HepG2 (cell line): ENCODE results near the gene KCNMA1. TPM values are rescaled to one million over a fixed set of nuclear protein-coding genes. Genes with fewer than 3 reads are reported as not detected.

Source experiments
- ATAC-seq: fragments of 200-7000 bp; cut with Tn5 transposase; 3 replicates; pipeline ENCODE4 v1.9.1; 2020; ENCODE audit warnings: mild to moderate bottlenecking, moderate library complexity
- BruUV-seq: library from RNA; stranded (reverse); fragments of 400-500 nt; replicated peaks from 2 replicates; lab custom pipeline; 2021; lab: Mats Ljungman, UMichigan
- CTCF ChIA-PET: fragments of 300-600 bp; formaldehyde crosslinking; extraction: SDS; loops from one replicate; lab custom pipeline; 2021; ENCODE audit warnings: low total read pairs, inconsistent platforms, low intra/inter-chr PET ratio; lab: Yijun Ruan, JAX
- POLR2A ChIA-PET: fragments of 350-600 bp; sonication (Branson Sonifier 250); formaldehyde crosslinking; loops from one replicate; lab custom pipeline; 2020; ENCODE audit warnings: antibody characterized with exemption, inconsistent platforms; lab: Yijun Ruan, JAX
- DNase-seq: peaks from one replicate; pipeline ENCODE4 v3.0.0-alpha.2; 2015; ENCODE audit warnings: low spot score
- FAIRE-seq: peaks from 3 replicates; lab custom pipeline; 2011; peaks lifted over from hg19 to GRCh38; lab: Jason Lieb, UNC
- H2AFZ ChIP-seq: one replicate; pipeline ENCODE4 v1.6.1; 2011; ENCODE audit warnings: low read length, inconsistent platforms
- H3K27ac ChIP-seq: fragments of 300-600 bp; 3 replicates; pipeline ENCODE4 v1.8.0; 2011; ENCODE audit warnings: mixed run types, mild to moderate bottlenecking, mixed read lengths, low read length, inconsistent platforms; ENCODE audit not compliant: insufficient read depth; ENCODE audit errors: extremely low read length
- H3K27me3 ChIP-seq, 2 experiments: fragments of 200-600 bp in 1 of 2; 2 replicates in 1 of 2; 3 replicates in 1 of 2; pipeline versions ENCODE4 v1.6.0 to v1.8.0; 2011; ENCODE audit warnings: low read length in 2 of 2, mild to moderate bottlenecking in 2 of 2, moderate library complexity in 2 of 2, inconsistent platforms in 1 of 2; ENCODE audit not compliant: insufficient read depth in 2 of 2, control insufficient read depth in 1 of 2
- H3K36me3 ChIP-seq, 2 experiments: fragments of 200-600 bp in 1 of 2; replicated peaks in 1 of 2; 2 replicates in 1 of 2; 3 replicates in 1 of 2; pipeline versions ENCODE4 v1.5.1 to v1.8.0; 2011; ENCODE audit warnings: low read length in 2 of 2, inconsistent platforms in 1 of 2; ENCODE audit not compliant: insufficient read depth in 2 of 2, control insufficient read depth in 1 of 2
- H3K4me1 ChIP-seq: 2 replicates; pipeline ENCODE4 v1.5.1; 2012; ENCODE audit warnings: low read length, inconsistent platforms; ENCODE audit not compliant: insufficient read depth
- H3K4me2 ChIP-seq: 2 replicates; pipeline ENCODE4 v1.6.0; 2011; ENCODE audit warnings: low read depth, low read length, inconsistent platforms
- H3K4me3 ChIP-seq, 3 experiments: fragments of 200-600 bp in 1 of 3; sonication (generic), shearing (Covaris generic) in 1 of 3; replicated peaks in 1 of 3; 2 replicates each; pipeline ENCODE4 v1.5.1; 2011 to 2016; ENCODE audit warnings: low read length in 3 of 3, inconsistent platforms in 2 of 3, low read depth in 2 of 3, mild to moderate bottlenecking in 2 of 3, control low read depth in 1 of 3, mixed read lengths in 1 of 3; ENCODE audit not compliant: insufficient read depth in 1 of 3
- H3K79me2 ChIP-seq: one replicate; pipeline ENCODE4 v1.6.1; 2011; ENCODE audit warnings: low read length, inconsistent platforms; ENCODE audit not compliant: insufficient read depth
- H3K9ac ChIP-seq: 2 replicates; pipeline ENCODE4 v1.6.0; 2011; ENCODE audit warnings: mild to moderate bottlenecking, low read depth, low read length, inconsistent platforms; ENCODE audit not compliant: insufficient read depth
- H3K9me3 ChIP-seq: 2 replicates; pipeline ENCODE4 v1.5.1; 2012; ENCODE audit warnings: mild to moderate bottlenecking, low read length
- H4K20me1 ChIP-seq: 2 replicates; pipeline ENCODE4 v1.6.0; 2011; ENCODE audit warnings: inconsistent platforms, mild to moderate bottlenecking, low read length, moderate library complexity; ENCODE audit not compliant: insufficient read depth
- BHLHE40 ChIP-seq: IDR thresholded peaks from 2 replicates; pipeline ENCODE4 v1.6.1; 2011; ENCODE audit warnings: low read length, improper control_type of control experiment
- CEBPB ChIP-seq: IDR thresholded peaks from 2 replicates; pipeline ENCODE4 v1.6.1; 2011; ENCODE audit warnings: low read depth, low read length, improper control_type of control experiment, borderline replicate concordance
- HCFC1 ChIP-seq: fragments of 150-350 bp; IDR thresholded peaks from 2 replicates; pipeline ENCODE4 v1.6.1; 2014; ENCODE audit warnings: low read depth, low read length
- HIVEP1 ChIP-seq: sonication (generic); formaldehyde crosslinking; IDR thresholded peaks from 2 replicates; pipeline ENCODE4 v1.4.0; 2020; ENCODE audit warnings: mild to moderate bottlenecking, missing genetic modification reagents
- HNRNPL ChIP-seq: fragments of 200-400 bp; formaldehyde crosslinking; IDR thresholded peaks from 2 replicates; pipeline ENCODE4 v1.6.1; 2017; ENCODE audit warnings: mild to moderate bottlenecking, low read depth, low read length
- KLF15 ChIP-seq: sonication (generic); formaldehyde crosslinking; IDR thresholded peaks from 2 replicates; pipeline ENCODE4 v1.8.1; 2023; ENCODE audit warnings: borderline replicate concordance, mild to moderate bottlenecking, inconsistent platforms, missing genetic modification reagents, mixed read lengths
- PATZ1 ChIP-seq: sonication (generic); formaldehyde crosslinking; IDR thresholded peaks from 2 replicates; pipeline ENCODE4 v1.4.0; 2020; ENCODE audit warnings: missing genetic modification reagents
- POLR2A ChIP-seq, 2 experiments: IDR thresholded peaks; 2 replicates each; pipeline ENCODE4 v1.6.1; 2011; ENCODE audit warnings: low read depth in 2 of 2, low read length in 2 of 2, mild to moderate bottlenecking in 1 of 2, moderate library complexity in 1 of 2; ENCODE audit not compliant: insufficient read depth in 1 of 2
- SIN3A ChIP-seq: IDR thresholded peaks from 2 replicates; pipeline ENCODE4 v1.6.1; 2011; ENCODE audit warnings: low read depth, mild to moderate bottlenecking, control low read depth, low read length, borderline replicate concordance
- SP1 ChIP-seq, 2 experiments: fragments of 450-650 bp in 1 of 2; sonication (generic) in 1 of 2; formaldehyde crosslinking in 1 of 2; IDR thresholded peaks; 2 replicates each; pipeline versions ENCODE4 v1.4.0 to v1.6.1; 2016 to 2020; ENCODE audit warnings: missing genetic modification reagents in 1 of 2
- TERF1 ChIP-seq: sonication (generic); formaldehyde crosslinking; IDR thresholded peaks from 2 replicates; pipeline ENCODE4 v1.8.0; 2022; ENCODE audit warnings: mild to moderate bottlenecking, missing genetic modification reagents, moderate library complexity
- ZNF230 ChIP-seq: sonication (generic); formaldehyde crosslinking; IDR thresholded peaks from 2 replicates; pipeline ENCODE4 v1.4.0; 2020; ENCODE audit warnings: mild to moderate bottlenecking, missing genetic modification reagents
- ZNF652 ChIP-seq: IDR thresholded peaks from 2 replicates; pipeline ENCODE4 v1.6.1; 2016; ENCODE audit warnings: low read depth, borderline replicate concordance
- ZNF660 ChIP-seq: sonication (generic); formaldehyde crosslinking; IDR thresholded peaks from 2 replicates; pipeline ENCODE4 v1.5.1; 2020; ENCODE audit warnings: mild to moderate bottlenecking, low read depth, missing genetic modification reagents, borderline replicate concordance
- WGBS: methylation state at CpG from one replicate; pipeline ENCODE4 v1.1.6; 2017; ENCODE audit warnings: low lambda C conversion rate; 5-methylcytosine and 5-hydroxymethylcytosine counted together
- in situ Hi-C: cut with HindIII; loops from 2 replicates; pipeline ENCODE4 v1.10.0; 2017; ENCODE audit warnings: low pct_unique_long_range_greater_than_20kb; ENCODE audit not compliant: extremely low pct_ligation_motif_present
- intact Hi-C: fragments of 100-400 bp; cut with micrococcal nuclease; formaldehyde crosslinking; loops from one replicate; pipeline ENCODE4 v1.10.0; 2022; ENCODE audit not compliant: unreplicated experiment
- polyA plus RNA-seq, 8 experiments: library from polyadenylated mRNA; depleted of rRNA in 3 of 8; stranded (reverse) in 7 of 8; unstranded in 1 of 8; fragments of >200 nt; fragmentation: Illumina TruSeq in 4 of 8; extraction: Trizol in 4 of 8; gene quantifications; 2 replicates each; pipeline versions ENCODE4 v1.2.1 to v1.2.3, GENCODE V29; 2011 to 2016; ENCODE audit warnings: low read depth in 4 of 8, missing spikeins in 1 of 8, mixed read lengths in 1 of 8; ENCODE audit not compliant: insufficient read depth in 1 of 8
- total RNA-seq, 5 experiments: library from RNA; depleted of rRNA; stranded (reverse); fragments of >200 nt; fragmentation: Illumina TruSeq; extraction: Trizol; gene quantifications; 2 replicates each; pipeline ENCODE4 v1.2.3, GENCODE V29; 2016; ENCODE audit warnings: low read depth in 1 of 5
- TF ChIP-seq, protein P1 (sequence below): sonication (generic); formaldehyde crosslinking; IDR thresholded peaks from 2 replicates; pipeline ENCODE4 v1.4.0; 2020; ENCODE audit warnings: missing genetic modification reagents
- TF ChIP-seq, protein P2 (sequence below): sonication (generic); formaldehyde crosslinking; IDR thresholded peaks from 2 replicates; pipeline ENCODE4 v1.8.0; 2022; ENCODE audit warnings: mild to moderate bottlenecking, missing genetic modification reagents, moderate library complexity
- TF ChIP-seq, protein P3 (sequence below): sonication (generic); formaldehyde crosslinking; IDR thresholded peaks from 2 replicates; pipeline ENCODE4 v1.8.1; 2022; ENCODE audit warnings: mild to moderate bottlenecking, missing genetic modification reagents

The KCNMA1 gene
- total and polyA plus RNA-seq, 2 of the 13 experiments (the other 11 are each of a cell fraction or from before 2014, with no cell fraction given) = 0.02 TPM; not detected in 1

DNA sequence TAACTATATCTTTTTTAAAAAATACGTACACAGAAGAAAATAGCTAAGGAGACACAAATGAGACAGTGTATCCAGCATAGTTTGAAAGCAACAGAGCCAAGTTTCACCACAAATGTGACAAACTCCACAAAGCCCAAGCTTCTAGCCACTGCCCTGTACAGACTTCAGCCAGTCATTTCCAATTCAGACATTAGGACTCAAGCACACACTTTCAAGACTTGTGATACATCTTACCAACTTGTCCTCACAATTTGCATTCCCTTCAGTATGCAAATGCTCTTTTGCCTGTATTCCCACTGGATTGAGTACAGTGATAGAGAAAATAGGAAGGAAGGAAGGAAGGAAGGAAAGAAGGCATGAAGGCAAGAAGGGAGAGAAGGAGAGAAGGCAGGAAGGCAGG, 510.4 kb downstream of the KCNMA1 start:
- intact Hi-C loops = no loop called here
- POLR2A ChIA-PET = no interaction called here
- CTCF ChIA-PET = no interaction called here
- TF ChIP-seq, protein P1, sequence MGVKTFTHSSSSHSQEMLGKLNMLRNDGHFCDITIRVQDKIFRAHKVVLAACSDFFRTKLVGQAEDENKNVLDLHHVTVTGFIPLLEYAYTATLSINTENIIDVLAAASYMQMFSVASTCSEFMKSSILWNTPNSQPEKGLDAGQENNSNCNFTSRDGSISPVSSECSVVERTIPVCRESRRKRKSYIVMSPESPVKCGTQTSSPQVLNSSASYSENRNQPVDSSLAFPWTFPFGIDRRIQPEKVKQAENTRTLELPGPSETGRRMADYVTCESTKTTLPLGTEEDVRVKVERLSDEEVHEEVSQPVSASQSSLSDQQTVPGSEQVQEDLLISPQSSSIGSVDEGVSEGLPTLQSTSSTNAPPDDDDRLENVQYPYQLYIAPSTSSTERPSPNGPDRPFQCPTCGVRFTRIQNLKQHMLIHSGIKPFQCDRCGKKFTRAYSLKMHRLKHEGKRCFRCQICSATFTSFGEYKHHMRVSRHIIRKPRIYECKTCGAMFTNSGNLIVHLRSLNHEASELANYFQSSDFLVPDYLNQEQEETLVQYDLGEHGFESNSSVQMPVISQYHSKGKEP (CRISPR knock-in tag) = no peak
- TF ChIP-seq POLR2A (IDR thresholded peaks at IDR 0.05; ENCODE audit: insufficient read depth in 1 of 2, low read depth in 2 of 2, low read length in 2 of 2) (no peak), ZNF660 (no peak), TERF1 (CRISPR knock-in tag) (no peak), HNRNPL (no peak), ZNF652 (CRISPR knock-in tag) (no peak), BHLHE40 (no peak), HCFC1 (no peak), HIVEP1 (no peak), SIN3A (no peak), PATZ1 (CRISPR knock-in tag) (no peak), CEBPB (no peak), SP1 (IDR thresholded peaks at IDR 0.05) (no peak), SP1 (CRISPR knock-in tag; IDR thresholded peaks at IDR 0.05) (no peak), KLF15 (no peak), ZNF230 (CRISPR knock-in tag) (no peak)
- TF ChIP-seq, protein P2, sequence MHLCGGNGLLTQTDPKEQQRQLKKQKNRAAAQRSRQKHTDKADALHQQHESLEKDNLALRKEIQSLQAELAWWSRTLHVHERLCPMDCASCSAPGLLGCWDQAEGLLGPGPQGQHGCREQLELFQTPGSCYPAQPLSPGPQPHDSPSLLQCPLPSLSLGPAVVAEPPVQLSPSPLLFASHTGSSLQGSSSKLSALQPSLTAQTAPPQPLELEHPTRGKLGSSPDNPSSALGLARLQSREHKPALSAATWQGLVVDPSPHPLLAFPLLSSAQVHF (CRISPR knock-in tag) = no peak
- TF ChIP-seq, protein P3, sequence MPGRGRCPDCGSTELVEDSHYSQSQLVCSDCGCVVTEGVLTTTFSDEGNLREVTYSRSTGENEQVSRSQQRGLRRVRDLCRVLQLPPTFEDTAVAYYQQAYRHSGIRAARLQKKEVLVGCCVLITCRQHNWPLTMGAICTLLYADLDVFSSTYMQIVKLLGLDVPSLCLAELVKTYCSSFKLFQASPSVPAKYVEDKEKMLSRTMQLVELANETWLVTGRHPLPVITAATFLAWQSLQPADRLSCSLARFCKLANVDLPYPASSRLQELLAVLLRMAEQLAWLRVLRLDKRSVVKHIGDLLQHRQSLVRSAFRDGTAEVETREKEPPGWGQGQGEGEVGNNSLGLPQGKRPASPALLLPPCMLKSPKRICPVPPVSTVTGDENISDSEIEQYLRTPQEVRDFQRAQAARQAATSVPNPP (CRISPR knock-in tag) = no peak

More for the DNA sequence above, 510.4 kb downstream of the KCNMA1 start:
- no peak overlapping the region for H3K4me2 ChIP-seq
- ATAC-seq (no peak), DNase-seq (no peak), FAIRE-seq (no peak)
- H3K9me3 ChIP-seq = no peaks in the 10 kb centered on the region
- H3K79me2 ChIP-seq = no peaks in the 10 kb centered on the region
- H3K36me3 ChIP-seq = no peaks in the 10 kb centered on the region
- no peak overlapping the region for H3K4me3 ChIP-seq
- no TSS peak for BruUV-seq
- peaks cover 0 to 5% of the 10 kb centered on the region in 2 experiments; a peak in 1 of 5 replicates for H3K27me3 ChIP-seq
- no peaks in the 10 kb centered on the region for H4K20me1 ChIP-seq
- WGBS = 98% methylated on average over 1 of the region's 1 CpG
- H3K27ac ChIP-seq = no peak overlapping the region
- H3K9ac ChIP-seq = no peak overlapping the region
- in situ Hi-C loops = no loop called here
- H2AFZ ChIP-seq = no peak overlapping the region
- H3K4me1 ChIP-seq = no peaks in the 10 kb centered on the region
